HK-2 (cell line): ENCODE results near the gene MYPOP.
A peak's percentile ranks its signal among the peaks of the same experiment; 100 is the strongest.

ENCODE experiments used
- DNase-seq: peaks from one replicate; pipeline ENCODE4 v3.0.0-alpha.2; 2018; ENCODE audit not compliant: unreplicated experiment

Gene MYPOP, protein sequence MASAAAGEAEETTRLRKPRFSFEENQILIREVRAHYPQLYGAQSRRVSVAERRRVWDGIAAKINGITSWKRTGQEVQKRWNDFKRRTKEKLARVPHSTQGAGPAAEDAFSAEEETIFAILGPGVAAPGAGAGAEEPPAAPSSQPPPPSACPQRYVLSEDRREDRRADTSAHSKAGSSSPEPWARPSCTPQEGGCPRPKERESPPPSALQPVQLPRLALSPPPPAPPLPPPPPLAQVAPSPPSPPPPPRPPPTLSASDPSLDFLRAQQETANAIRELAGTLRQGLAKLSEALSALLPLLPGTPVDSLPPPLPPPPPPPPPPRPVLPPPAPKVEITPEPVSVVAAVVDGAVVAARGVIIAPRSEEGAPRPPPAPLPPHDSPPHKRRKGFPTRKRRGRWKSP

DNA sequence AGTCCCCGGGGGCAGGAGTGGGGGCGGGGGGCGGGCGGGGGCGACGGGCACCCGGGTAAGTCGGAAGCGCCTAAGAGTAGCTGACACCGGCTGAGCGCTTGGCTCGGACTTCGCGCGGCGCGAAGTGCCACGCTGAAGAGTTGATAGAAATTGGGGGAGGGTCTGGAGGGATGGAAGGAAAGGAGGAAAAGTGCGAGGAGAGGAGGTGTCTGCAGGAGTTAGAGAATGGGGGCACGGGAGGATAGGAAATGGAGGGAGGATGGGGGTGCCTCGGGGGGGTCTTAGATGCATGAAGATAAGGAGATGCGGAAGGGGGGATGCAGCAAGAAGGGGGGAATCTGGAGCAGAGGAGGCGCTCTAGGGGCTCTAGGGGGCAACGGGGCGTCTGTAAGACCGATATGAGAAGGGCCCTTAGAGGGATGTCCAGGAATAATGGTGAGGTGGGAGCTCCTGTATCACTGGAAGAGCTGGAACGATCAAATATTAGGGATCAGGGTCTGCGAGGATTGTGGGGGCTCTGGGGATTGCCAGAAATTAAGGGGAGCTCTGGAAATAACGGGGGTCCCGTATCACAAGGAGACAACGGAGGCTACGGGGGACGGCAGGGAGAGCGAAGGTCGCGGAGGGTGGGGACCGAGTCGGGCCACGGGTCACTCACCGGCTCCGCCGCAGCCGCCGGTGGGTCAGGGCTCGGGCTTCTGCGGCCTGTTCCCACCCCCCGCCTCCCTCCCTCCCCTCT, at the start of gene MYPOP:
TSS of gene MYPOP (minus strand) at position 702 of the 739 bp plus-strand sequence. CDS start 840 bp downstream, outside the sequence.
- DNase-seq, result no peak

GRCh38 chr19:45947926-45948325, 45.5 kb upstream of the MYPOP start:
- peak; percentile 6 for DNase-seq

GRCh38 chr19:45940515-45940805, 38.0 kb upstream of the MYPOP start:
- DNase-seq, result no peak

GRCh38 chr19:45939792-45940514, 37.5 kb upstream of the MYPOP start:
- DNase-seq, result no peak

GRCh38 chr19:45938733-45939319, 36.4 kb upstream of the MYPOP start:
- DNase-seq, result no peak

DNA sequence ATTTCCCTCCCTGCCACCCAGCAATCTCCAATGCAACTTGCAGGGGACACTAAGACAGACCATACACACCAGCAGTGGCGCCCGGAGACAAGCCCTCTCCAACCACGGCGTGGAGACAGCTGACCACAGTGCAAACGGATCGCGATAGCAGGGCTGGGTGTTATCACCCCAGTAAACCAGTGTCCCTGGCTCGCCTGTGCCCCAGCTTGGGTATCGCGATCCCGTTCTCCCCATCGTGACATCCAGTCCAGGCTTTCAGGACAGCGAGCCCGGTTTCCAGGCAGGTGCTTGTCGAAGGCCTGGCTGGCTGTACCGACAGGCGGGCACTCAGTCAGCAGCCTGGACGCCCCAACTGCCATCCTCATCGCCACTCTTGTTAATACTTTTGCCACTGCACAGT, 32.9 kb upstream of the MYPOP start:
- DNase-seq, result no peak

- no peak for DNase-seq
These were observed 32.3 kb upstream of the MYPOP start for GRCh38 chr19:45934551-45935230.

GRCh38 chr19:45933759-45934158, 31.3 kb upstream of the MYPOP start:
- no peak for DNase-seq

DNA sequence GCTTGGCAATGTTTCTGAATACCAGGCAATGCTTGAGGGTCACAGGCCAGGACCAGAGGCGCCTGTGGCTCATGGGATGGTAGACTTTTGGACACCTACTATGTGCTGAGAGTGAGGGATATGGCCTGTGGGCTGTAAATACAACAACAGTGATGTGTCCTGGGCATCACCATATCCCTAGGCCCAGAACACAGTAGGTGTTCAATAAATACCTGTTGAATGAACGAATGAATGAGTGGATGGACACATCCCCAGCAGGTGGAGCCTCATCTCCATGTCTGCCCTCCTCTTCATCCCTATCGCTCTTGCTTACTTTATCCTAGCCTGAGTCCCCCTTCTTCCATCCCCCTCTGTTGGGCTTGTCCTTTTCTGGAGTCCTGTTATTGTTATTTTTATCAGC, 28.6 kb upstream of the MYPOP start:
- DNase-seq, result no peak

- no peak for DNase-seq
These were observed 26.8 kb upstream of the MYPOP start for GRCh38 chr19:45929247-45929646.

GRCh38 chr19:45927565-45928261, 25.3 kb upstream of the MYPOP start:
- DNase-seq, result peak; percentile 90

GRCh38 chr19:45924891-45925447, 22.6 kb upstream of the MYPOP start:
- DNase-seq, result no peak

- DNase-seq, result no peak
These were observed 19.9 kb upstream of the MYPOP start for GRCh38 chr19:45922281-45922680.

GRCh38 chr19:45920458-45920857, 18.0 kb upstream of the MYPOP start:
- DNase-seq, result no peak

GRCh38 chr19:45919678-45920077, 17.3 kb upstream of the MYPOP start:
- DNase-seq, result no peak

- DNase-seq, result no peak
These were observed 16.3 kb upstream of the MYPOP start for GRCh38 chr19:45918721-45919120.

- DNase-seq, result no peak
These were observed 15.1 kb upstream of the MYPOP start for GRCh38 chr19:45917421-45918091.

- no peak for DNase-seq
These were observed 11.7 kb upstream of the MYPOP start, which contains the start of gene NANOS2 for GRCh38 chr19:45913874-45914830. NANOS2 (minus strand) TSS chr19:45914778; CDS start chr19:45914693, 85 bp downstream.

DNA sequence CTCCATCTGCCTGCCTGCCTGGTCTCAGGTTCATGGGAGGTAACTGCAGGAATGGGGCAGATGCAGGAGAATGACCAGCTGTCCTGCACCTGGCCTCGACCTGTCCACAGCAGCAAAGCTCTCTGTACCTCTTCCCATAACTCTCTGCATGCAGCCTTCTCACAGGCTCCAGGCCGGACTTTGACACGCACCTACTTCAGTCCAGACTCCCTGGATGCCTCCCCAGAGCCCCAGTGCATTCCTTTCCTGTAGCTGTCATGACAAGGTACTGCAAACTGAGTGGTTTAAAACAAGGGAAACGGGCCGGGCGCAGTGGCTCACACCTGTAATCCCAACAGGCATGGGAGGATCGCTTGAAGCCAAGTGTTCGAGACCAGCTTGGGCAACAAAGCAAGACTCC, 8.9 kb upstream of the MYPOP start:
- no peak for DNase-seq
